GM21737 (cell line): ENCODE measurements around the gene APOB.

Experiments
- ATAC-seq: cut with Tn5 transposase; IDR thresholded peaks from one replicate; pipeline ENCODE4 v1.9.1; 2021; ENCODE audit warnings: mild to moderate bottlenecking, moderate library complexity; ENCODE audit not compliant: unreplicated experiment

The APOB gene, protein sequence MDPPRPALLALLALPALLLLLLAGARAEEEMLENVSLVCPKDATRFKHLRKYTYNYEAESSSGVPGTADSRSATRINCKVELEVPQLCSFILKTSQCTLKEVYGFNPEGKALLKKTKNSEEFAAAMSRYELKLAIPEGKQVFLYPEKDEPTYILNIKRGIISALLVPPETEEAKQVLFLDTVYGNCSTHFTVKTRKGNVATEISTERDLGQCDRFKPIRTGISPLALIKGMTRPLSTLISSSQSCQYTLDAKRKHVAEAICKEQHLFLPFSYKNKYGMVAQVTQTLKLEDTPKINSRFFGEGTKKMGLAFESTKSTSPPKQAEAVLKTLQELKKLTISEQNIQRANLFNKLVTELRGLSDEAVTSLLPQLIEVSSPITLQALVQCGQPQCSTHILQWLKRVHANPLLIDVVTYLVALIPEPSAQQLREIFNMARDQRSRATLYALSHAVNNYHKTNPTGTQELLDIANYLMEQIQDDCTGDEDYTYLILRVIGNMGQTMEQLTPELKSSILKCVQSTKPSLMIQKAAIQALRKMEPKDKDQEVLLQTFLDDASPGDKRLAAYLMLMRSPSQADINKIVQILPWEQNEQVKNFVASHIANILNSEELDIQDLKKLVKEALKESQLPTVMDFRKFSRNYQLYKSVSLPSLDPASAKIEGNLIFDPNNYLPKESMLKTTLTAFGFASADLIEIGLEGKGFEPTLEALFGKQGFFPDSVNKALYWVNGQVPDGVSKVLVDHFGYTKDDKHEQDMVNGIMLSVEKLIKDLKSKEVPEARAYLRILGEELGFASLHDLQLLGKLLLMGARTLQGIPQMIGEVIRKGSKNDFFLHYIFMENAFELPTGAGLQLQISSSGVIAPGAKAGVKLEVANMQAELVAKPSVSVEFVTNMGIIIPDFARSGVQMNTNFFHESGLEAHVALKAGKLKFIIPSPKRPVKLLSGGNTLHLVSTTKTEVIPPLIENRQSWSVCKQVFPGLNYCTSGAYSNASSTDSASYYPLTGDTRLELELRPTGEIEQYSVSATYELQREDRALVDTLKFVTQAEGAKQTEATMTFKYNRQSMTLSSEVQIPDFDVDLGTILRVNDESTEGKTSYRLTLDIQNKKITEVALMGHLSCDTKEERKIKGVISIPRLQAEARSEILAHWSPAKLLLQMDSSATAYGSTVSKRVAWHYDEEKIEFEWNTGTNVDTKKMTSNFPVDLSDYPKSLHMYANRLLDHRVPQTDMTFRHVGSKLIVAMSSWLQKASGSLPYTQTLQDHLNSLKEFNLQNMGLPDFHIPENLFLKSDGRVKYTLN (N-terminal part only)

GRCh38 chr2:21043744-21044532, at the start of gene APOB:
TSS of gene APOB (minus strand) at chr2:21044073. CDS start at chr2:21043945, 128 bp downstream.
- ATAC-seq: no peak

DNA sequence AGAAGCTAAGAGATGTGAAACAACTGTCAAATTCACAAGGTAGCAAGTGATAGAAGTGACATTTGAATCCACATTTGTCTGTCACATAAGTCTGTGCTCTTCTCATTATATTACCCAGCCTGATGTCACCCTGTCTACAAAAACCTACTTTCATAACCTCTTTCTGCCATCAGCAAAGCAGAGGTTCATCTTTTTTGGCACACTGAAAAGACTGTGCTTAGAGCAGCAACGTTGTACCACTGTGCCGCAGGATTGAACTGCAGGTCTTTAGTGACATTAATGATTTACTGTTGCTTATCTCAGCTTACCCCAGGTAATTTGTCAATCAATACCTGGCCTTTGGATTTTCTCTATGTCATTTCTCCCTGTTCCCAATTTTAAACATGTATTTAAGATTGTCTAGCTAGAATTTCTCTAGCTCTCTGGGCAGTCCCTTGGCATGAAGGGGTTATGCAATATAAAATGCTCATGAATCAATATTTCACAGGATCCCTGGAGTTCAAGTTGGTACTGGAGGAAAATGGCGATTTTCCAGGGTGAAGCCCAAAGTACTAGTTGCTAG, 48.5 kb upstream of the APOB start:
- ATAC-seq: no peak

DNA sequence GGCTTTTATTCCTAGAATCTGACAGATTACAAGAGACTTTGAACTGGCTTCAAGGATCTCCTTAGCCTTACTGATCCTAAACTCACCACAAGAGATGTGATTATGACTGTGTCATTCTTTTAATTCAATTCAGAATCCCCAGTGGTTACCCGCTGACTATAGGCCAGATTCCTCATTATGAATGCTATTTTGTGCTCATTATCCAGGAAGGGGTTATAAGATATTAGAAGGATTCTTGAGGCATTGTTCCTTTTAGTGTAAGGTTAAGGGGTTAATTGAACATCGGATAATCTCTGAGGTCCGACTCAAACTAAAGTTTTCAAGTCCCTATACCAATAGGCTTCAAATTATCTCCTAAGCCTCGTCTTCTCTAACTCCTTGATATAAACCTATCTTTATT, 40.5 kb upstream of the APOB start:
- no peak for ATAC-seq

DNA sequence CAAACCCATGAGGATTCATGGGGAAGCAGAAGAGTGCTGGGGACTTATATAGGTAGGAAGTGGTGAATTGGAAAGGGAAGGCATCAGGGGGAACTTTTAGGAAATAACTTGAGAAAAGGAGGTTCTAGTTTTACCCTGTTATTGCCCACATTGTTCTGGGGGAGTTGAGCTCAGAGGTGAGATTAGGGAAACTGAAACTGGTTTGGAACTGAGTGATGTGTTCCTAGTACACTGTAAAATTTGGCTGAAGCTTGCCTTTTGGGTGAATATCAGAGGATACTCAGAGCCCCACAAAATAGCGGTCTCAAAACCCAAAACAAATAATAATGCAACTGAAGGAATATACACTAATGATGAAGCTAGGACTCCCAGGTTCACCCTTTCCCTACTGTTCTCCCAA, 39.6 kb upstream of the APOB start:
- no peak for ATAC-seq

DNA sequence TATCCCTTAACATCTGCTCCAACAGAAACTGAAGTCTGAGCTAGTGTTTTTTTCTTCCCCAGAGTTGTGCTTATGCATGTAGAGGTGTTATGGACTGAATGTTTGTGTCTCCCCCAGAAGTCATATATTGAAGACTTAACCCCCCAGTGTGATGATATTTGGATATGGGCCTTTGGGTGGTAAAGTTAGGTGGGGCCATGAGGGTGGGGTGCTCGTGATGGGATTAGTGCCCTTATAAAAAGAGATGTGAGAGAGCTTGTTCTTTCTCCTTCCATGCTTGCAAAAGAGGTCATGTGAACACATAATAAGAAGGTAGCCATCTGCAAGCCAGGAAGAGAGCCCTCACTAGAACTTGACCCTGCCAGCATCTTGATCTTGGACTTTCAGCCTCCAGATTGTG, 34.4 kb upstream of the APOB start:
- no peak for ATAC-seq

GRCh38 chr2:21072477-21073242, 28.8 kb upstream of the APOB start:
- ATAC-seq: no peak

DNA sequence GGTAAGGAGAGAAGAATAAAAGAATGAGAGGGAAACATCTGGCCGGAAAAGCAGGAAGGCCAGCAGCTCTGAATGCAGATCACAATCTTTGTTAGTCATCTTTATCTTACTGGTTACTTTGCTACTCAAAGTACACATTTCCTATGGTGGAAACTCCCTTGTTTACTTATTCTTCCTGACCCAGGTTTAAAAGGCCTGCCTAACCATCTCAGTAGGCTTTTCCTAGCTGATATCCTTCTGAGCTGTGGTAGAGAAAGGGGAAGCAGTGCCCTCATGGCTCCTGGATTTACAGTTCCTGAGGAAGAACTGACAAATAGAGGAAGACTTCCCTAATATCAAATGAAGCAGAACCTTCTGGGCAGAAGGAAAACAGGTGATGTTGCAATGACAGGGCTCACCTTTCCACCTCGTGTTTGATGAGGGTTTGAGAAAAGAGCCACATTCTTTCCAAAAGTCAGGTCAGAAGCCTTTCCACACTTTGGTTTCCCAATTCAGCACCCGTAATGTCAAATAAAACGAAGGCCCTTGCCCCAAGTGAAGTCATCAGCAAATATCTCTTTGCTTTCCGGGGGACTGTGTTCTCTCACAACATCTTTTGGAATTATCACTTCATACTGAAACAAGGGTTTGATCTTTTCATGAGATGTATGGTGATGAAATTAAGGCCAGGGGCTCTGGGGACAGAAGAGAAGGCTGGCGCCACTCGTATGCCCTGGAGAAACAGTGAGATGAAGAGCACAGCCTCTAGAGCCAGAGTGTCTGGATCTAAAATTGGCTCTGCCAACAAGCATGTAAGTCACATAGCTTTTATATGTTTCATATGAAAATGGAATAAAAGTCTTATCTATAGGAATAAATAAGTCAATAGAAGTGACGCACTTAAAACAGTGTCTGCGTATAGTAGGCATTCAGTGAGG, 26.7 kb upstream of the APOB start:
- no peak for ATAC-seq

DNA sequence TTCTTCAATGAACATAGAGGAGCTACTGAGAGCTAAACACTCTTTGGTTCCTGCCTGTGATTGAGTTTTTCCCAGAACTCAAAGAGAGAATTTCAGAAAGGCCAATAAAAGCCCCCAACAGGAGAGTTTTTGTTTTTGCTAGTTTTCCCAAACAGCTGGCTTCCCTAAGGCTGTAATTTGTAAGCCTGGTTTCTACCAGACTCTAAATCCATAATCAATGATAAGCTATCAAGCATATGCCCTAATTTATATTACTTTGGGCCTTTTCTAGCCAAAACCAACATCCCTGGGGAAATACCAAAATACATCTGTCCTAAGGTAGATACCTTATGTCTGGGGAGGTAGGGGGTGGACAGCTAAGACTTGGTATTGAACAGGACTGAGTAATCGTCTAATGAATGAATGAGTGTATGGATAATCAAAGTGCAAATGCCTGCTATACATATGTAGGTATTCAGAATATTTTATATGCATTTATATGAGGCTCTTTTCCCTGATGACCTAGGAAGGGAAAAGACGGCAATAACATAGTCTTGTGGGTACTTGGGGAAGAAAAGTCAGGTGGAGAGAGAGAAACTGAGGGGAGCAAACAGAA, 26.0 kb upstream of the APOB start:
- no peak for ATAC-seq

DNA sequence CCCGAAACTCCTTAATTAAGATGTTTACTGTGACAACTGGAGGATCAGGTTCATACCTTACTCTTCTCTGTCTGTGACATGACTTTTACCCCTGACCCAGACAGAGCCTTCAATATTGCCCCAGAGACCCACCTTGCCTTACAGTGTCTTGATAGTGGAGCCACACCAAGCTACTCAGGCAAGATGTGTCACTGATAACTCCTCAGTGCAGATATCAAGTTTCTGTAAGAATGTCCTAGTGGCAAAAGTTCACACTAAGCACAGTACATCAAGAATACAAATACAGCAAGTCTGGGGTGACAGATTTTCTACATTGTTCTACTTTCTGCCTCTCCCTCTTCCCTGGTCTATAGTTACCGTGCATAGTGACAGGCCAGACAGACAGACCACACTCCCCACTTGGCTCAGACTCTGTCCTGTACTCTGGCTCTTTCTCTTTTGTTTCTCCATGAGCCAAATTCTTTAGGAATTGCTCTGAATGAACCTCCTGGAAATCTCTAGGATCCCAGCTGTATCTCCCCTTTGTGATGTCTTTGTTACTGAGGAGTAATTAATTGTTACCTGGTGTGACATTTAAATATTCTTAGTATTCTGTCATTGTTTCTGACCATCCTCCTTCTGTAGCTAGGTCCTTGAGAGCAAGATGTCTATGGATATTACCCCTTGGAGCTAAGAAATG, 24.1 kb upstream of the APOB start:
- ATAC-seq: no peak

GRCh38 chr2:21067125-21067524, 23.3 kb upstream of the APOB start:
- ATAC-seq: no peak

DNA sequence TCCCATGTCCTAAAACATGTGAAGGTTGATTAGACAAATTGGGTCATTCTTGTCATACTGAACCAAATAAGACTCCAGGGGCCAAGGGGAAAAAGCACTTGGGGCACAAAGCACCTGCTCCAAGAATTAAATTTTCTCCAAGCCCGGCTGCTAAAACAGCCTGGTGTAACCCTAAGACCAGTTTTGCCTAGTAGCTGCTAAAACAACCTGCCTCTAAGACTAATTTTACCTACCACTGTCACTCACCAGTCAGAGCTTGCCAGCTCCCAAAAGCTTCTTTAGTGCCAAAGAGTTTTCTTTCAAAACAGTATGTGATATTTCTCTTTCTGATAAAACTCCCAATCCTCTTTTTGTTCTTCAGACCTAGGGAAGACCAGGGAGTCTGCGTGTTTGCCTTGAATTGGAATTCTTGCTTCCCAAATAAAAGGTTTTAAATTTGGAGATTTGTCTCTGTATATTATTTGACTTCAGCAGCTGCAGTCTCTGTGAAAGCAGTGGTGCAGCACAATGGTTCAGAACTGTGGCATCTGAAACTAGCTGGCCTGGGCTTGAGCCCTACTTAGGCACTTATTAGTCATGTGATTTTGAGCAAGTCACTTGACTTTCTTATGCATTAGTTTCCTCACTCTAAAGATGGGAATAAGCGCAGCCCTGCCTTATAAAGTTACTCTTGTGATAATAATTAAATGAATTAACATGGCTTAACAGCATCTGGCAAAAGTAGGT, 16.2 kb upstream of the APOB start:
- ATAC-seq: no peak

GRCh38 chr2:21057097-21057496, 13.2 kb upstream of the APOB start:
- no peak for ATAC-seq

- no peak for ATAC-seq
Measured at GRCh38 chr2:21055879-21056790, 12.3 kb upstream of the APOB start.

DNA sequence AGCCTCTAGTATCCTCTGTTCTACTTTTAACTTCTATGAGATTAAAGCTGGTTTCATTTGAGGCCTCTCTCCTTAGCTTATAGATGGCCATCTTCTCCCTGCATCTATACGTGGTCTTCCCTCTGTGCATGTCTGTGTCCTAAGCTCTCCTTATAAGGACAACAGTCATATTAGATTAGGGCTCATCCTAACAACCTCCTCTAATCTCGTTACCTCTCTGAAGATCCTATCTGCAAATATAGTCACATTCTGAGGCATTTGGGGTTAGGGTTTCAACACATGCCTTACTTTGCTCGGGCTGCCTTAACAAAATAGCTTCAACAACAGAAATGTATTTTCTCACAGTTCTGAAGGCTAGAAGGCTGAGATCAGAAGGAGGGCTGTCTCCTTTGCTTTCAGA, 11.6 kb upstream of the APOB start:
- no peak for ATAC-seq

DNA sequence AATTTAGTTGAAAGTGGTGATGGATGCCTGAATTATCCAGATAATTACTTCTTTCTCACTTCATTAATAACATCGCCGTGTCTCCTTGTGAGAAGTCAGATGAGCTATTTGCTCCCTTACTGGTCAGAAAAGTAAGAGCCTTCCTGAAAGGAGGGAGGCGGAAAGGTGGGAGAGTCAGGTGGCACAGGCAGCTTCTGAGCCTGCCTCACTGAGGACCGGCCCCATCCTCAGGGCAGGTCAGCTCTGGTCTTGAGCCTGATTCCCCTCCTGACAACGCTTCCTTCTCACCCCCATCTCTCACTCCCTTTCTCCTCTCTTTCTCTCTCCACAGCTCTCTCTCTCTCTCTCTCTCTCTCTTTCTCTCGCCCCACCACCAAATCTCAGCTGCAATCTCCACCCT, 10.1 kb upstream of the APOB start:
- ATAC-seq: no peak

DNA sequence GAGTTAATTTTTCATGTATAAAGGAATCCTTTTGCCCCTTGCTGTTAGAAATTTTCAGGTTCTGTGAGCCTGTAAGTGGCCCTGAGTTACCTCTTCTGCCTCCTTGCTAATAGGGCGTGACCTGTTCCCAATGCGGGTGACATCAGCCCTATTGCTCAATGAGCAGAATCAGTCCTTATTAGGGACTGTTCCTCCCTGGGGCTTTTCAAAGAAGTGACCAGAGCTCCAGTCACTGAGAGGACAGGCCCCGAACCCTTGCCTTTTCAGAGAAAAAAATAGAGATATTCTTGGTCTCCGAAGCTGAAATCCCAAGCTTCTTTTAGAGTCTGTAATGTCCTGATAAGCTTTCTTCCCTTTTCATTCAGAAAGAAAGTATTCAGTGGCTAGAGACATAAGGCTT, 8.2 kb upstream of the APOB start:
- ATAC-seq: no peak
